NCI-H2227 treated with DMSO at 0.1 percent for 48 hours (cell line): ENCODE results near the gene FBXO30.

Source experiments
- DNase-seq: peaks from one replicate; lab custom pipeline; 2025; lab: John Stamatoyannopoulos, UW

The FBXO30 gene

DNA sequence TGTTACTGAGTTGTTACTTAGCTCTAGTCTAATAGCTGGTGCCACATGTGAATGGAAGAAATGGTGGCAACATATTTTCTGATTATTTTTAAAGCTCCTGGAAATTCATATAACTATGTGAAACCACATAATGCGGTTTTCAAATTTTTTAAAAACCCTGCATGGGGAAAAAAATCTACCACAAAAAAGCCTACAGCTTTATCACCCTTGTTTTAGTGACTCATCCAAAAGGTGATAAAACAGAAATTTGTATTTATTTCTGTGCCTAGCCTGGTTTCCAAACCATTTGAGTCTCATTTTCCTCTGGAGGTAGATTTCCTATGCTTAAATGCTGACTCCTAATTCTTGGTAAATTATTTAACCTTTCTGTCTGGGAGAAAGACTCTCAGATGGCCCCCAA, 5.4 kb upstream of the FBXO30 start:
- DNase-seq = no peak

DNA sequence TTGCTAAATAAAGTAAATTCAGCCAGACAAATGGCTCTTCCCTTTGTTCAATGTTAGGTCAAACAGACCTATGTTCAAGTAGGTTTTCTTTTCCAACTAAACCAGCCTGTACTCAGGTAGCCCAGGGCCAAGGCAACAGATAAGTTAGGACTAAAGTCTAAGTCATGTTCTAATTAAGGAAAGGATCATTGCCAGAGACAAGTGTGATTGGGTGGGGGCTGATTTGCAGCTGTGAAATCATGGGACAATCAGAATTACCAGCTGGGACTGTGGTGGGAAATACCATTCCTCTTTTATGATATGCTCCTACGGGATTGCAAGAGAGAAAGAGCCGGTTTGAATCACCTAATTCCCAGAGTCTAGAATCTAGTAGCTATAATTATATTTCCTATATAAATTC, 4.2 kb upstream of the FBXO30 start:
- no peak for DNase-seq

DNA sequence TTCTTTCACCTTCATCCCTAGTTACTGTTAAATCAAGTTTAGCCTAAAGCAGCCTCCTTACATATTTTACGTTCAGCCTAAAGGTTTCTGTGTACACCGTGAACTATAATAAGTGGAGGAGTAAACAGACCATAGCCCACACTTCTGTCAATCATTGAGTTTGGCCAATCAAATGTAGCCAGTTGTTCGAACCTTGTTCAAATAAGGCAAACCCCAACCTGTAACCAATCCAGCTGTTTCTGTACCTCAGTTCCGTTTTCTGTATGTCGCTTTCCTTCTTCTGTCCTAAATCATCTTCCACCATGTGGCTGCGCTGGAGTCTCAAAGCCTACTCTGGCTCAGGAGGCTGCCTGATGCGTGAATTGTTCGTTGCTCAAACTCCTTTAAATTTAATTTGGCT, 1.8 kb upstream of the FBXO30 start:
- DNase-seq = no peak

DNA sequence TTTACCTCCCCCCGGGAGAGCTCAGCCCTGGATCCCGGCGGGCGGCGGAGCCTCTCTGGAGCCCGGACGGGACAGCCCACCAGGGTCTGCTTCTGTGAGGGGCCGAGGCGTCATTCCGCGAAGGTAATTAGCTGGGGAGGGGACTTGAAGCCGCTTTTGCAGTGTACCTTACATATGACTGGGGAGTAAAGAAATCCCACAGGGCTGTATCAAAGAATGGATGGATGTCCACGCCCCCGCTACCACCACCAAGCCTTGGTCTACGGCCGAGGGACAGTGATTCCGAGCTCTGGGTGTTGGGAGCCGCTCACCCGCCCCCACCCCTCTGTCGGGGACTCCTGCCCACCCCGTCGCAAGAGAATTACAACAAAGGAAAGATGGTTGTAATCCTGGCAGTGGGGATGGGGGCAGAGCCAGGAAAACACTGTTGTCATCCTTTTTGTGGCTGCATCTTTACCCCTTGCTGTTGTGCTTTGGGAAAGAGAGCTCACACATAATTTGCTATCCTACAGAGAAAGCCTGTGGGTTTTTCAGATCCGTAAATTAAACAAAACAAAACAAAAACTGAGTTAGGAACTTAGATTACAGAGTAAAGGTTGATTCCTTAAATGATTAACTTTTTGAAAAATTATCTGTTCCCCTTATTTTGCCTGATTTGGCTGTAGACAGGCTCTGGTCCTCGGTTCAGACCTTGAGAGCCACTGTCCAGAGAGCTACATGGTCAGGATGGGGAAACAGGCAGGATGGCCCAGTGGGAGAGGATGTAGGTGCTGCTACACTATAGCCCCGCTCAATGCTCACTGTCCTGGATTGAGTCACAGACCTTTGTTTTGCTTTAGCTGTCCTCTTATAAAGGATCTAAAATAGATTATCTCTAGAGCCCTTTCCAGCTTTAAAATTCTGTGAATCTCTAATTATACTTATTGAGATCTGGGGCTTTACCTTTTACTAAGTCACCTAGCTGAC, 997 bp upstream of the FBXO30 start:
- DNase-seq = peak; percentile 45

DNA sequence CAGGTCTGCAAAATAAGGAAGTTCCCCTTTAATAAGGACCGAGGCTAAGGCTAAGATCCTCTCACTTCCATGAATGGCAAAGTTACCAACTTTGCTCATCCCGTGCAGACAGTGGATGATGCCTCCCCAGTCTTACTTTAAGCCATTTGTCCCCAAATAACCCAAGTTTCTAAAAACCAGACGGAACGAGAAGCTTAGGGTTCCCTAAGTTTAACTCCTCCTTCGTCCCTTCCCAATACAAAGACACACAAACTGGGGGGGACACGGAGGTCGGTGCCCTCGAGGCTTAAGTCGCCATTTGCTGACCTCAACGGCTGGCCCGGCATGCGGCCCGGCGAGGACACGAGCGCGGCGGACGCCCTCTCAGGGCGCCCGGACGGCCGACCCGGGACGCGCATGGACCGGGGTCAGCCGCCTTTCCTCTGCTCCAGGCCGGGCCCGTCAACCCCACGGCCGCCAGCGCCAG, 527 bp downstream of the FBXO30 start:
- DNase-seq = no peak

DNA sequence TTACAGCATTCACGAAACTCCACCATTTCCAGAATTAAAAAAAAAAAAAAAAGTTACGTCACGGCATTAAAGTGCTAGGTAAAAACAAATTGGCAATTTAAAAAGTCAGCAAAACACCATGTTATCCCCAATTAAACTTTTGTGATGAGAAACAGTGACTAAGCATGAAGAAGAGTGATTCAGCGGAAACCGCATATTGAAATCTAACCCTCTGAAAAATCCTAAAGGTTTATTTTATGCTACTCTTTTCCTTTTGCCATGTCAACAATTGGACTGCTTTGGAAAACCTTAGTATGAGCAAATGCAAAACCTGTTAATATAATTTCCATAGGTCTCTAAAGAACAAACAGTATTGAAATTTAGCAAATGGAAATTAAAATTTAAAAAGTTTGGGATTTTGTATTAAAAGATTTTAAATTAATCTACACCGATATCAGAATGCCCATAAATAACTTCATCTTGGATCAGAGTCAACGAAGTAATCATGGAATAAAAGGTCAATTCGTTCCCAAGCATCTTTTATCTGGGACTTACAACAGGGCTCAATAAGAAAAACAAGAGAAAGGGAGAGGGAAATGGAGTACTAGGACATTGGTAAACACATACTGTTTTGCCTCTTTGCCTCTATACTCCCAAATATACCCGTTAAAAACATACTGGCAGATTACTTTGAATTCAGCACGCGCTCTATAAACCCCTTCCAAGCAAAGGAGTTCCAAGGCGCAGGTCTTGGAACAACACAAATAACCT, 1.1 kb downstream of the FBXO30 start:
- peak; percentile 10 for DNase-seq

DNA sequence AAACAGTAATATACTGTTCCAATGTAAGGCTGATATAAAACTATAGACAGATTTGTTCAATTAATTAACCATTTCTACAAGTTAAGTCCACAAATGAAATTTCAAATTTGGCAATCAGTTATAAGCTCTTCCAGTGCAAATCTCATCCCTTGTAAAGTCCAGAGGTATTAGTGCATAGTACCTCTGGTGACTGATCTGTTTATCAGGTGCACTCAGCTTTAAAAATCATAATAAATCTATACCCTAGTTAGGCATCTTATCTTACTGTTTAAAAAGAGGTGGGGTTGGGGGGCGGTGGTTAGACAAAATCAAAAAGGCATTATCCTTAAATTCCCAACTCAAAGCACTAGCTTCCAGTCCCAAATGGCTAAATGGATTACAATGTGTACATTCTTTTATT, 2.9 kb downstream of the FBXO30 start:
- DNase-seq = no peak

DNA sequence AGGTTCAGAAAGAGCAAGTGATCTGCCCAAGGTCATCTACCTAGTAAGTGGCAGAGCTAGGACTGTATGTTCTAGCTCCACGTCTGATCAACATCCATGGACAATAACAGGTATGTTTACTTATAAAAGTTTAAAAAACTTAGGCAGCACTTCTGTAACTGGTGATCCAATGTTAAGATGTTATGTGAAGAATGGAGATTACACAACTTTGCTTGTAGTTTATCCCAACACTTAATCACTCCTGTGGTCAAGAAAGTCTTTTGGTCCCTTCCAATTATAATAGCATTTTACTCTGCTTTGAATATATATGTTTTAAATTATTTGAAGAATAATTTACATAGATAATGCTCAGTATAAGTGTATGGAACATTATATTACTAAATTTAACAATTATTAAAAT, 4.8 kb downstream of the FBXO30 start:
- no peak for DNase-seq

DNA sequence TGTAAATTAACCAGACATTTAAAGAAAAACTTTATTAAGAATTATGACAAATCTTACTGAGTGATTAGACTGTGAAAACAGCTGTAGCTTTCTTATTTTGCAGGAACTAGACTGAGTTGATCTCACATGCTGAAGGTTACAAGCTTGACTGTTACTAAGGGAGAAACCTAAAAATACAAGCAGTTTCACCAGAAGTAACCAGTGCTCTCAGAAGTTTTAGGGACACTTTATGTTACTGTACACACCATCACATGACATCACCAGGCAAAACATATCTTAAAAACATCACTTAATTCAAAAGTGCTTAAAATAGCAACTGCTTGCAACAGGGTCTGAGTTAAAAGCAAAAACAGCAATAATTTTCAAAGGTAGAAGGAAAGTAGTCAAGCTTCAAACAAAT, 5.4 kb downstream of the FBXO30 start:
- no peak for DNase-seq

DNA sequence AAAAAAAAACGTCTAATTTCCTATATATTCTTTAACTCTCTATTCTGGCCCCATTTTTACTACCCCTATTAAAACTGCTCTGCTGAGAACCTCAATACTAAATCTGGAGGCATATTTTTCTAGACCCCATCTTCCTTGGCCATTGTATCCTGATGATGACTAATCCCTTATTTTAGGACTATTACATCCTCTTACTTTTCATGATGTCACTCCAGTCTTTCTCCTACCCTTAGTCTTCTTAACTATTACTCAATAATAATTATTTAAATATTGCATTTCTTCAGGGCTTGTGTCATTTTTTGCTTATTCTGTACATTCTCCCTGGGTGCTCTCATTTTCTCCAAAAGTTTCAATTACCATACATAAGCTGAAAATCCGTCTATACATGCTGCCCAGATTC, 6.4 kb downstream of the FBXO30 start:
- DNase-seq = no peak

DNA sequence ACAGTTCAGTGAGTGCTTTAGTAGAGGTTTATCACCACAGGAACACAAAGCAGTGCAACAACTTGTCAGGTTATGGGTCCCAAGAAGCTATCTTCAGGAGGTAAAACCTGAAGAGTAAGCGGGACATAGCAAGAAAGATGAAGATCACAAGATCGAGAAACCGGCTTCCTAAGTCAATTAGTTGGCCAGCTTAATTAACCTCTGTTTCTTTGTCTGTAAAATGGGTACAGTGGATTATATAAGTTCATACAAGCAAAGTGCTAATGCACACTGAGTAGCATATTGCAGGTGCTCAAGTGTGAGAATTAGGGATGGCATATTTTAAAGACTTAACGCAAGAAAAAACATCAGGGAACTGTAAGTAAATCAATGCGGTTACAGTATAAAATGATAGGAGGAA, 12.5 kb downstream of the FBXO30 start:
- DNase-seq = no peak

DNA sequence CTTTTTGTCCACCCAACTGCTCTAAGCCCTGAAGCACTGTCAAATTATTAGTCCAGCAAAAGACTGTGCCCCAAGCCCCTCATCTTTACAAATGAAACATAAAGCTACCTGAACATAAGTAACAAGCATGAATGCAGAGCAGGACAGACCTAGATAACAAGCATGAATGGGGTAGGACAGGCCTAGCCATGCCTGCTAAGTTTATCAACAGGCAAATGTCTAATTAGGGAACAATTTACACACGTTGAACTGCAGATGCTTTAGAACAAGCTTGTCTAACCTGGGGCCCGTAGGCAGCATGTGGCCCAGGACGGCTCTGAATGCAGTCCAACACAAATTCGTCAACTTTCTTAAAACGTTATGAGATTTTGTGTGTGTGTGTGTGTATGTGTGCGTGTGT, 13.6 kb downstream of the FBXO30 start:
- DNase-seq = no peak

DNA sequence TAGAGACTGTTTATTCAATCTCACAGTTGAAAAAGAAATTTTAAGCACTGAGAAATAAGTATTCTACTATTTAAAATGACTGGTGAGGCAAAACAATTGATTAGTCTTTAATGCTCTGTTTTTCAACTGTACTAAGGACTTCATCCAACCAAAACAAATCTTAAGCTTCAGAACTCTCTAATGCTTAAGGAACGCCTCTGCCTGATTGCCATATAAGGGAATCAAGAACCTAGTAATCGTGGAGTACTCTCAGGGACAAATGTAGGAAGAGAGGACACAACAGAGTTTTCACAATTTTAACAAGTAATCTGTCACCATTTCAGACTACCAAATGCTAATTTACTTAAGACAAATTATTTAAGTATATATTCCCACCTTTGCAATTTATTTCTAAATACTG, 16.1 kb downstream of the FBXO30 start:
- DNase-seq = no peak

DNA sequence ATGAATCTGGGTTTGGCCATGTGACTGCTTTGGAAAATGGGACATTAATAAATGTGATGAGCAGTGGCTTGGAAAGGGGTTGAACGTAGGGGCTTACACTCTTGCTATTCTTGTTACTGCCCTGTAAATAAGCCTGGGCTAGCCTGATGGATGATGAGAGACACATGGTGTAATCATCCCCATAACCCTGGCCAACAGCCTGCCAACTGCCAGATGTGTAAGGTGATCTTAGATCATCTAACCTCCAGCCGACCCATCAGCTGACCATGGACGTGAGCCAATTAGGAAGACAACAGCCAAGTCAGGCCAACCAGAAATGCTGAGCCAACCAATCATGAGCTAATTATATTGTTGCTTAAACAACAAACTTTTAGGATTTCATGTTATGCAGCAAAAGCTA, 25.2 kb downstream of the FBXO30 start:
- DNase-seq = no peak

DNA sequence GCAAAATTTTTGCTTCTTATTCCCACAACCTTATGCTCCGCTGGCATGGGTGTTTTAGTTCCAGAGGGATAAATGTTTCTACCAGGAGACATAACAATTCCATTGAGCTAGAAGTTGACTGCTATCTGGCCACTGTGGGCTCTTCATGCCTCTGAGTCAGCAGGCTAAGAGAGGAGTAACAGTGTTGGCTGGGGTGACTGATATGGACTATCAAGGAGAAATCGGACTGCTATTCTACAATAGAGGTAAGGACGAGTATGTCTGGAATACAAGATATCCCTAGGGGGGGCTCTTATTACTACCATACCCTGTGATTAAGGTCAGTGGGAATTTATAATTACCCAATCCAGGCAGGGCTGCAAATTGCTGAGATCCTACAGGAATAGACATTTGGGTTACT, 26.9 kb downstream of the FBXO30 start:
- DNase-seq = no peak

DNA sequence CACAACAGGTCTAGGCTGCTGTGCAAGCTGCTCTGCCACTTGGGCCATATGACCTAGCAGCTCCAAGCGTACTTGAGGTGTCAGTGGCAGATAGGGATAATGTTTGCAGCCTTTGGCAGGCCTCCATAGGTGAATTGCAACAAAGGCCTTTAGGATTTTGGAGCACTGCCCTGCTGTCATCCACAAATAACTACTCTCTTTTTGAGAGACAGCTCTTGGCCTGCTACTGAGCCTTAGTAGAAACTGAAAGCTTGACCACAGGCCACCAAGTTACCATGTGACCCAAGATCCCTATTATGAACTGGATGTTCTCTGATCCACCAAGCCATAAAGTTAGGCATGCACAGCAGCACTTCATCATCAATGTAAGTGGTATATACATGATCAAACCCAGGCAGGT, 29.9 kb downstream of the FBXO30 start:
- DNase-seq = no peak

DNA sequence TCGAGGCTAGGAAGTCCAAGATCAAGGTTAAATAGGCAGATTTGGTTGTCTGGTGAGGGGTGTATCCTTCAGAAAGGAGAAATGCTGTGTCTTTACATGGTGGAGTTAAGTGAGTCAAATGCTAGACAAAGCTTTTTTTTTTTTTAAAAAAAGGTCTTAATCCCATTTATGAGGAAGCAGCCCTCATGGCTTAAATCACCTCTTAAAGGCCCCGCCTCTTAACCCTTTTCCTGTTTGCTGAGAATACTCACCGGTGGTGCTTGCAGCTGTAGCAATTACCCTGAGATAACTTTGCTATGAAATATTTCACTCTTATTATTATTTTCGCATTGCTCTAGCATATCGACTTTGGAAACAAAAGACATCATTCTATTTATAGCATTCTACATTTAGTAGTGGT, 30.8 kb downstream of the FBXO30 start:
- DNase-seq = no peak

DNA sequence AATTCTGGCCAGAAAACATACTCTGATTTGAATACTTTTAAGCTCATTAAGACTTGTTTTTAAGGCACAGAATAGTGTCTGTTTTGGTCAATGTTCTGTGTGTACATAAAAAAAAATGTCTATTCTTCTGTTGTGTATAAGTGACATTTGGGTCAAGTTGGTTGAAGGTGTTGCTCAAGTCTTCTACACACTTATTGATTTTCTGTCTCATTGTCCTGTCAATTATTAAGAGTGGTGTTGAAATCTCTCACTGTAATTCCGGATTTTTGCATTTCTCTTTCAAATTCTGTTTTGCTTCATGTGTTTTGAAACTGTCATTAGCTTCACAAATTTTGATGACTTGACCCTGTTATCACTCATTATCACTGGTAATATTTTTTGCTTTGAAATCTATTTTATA, 41.7 kb downstream of the FBXO30 start:
- no peak for DNase-seq

DNA sequence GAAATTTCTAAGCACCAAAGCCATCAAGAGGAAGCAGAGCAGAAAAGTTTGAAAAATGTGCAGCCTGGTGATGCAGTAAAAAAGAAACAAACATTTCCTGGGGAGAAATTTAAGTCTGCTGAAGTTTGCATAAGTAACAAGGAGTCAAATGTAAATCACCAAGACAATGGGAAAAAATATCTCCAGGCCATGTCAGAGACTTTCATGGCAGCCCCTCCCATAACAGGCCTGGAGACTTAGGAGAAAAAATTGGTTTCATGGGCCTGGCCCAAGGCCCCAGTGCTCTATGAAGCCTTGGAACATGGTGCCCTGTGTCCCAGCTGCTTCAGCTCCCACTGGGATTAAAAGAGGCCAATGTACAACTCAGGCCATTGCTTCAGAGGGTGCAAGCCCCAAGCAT, 49.1 kb downstream of the FBXO30 start:
- no peak for DNase-seq

DNA sequence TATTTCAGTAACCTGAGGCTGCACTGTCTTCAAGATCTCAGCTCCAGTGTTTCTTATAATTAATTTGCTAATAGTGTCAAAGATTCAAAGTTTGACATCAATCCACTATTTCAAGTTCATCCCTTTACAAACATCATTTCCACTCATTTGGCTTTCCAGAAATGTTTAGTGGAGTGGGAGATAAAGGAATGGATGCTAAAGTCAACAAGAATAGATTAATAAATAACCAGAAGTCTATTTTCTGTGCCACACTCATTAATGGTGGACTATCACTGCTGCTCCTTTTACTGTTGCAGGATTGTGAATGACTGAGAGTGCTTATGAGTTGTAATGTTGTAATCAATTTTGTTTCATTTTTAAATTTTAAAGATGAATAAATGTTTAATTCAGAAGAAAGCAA, 50.9 kb downstream of the FBXO30 start:
- no peak for DNase-seq

DNA sequence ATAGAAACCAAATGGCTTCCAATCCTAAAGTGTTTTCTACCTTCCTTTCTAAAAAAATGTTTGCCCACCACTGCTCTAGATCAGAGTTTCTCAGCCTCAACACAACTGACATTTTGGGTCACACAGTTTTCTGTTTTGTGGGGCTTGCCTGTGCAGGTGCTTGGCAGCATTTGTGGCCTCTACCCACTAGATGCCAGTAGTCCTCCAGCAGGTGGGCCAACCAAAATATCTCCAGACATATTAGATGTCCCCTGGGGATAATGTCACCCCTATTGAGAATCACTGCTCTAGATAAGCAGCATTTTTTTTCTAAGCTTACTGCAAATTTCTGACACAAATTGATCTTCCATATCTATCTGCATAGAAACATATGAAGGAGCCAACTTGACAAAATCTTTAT, 53.0 kb downstream of the FBXO30 start:
- DNase-seq = no peak

DNA sequence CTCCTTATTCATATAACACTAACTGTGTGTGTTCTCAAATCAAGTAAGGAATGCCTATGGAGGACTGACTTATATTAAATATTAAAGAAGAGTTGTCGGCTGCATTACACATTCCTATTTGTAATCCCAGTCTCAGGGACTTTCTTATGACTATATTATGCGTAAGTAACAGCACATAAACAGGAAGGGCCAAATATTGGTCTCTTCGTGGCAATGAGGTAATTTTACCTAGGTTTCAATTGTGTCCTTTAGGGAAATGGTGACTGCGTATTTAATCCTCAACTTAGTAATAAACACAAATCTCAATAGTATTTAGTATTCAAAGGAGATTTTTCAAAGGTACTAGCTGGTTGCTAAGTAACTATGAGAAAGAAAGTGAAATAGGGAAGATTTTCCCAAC, 56.5 kb downstream of the FBXO30 start:
- no peak for DNase-seq

DNA sequence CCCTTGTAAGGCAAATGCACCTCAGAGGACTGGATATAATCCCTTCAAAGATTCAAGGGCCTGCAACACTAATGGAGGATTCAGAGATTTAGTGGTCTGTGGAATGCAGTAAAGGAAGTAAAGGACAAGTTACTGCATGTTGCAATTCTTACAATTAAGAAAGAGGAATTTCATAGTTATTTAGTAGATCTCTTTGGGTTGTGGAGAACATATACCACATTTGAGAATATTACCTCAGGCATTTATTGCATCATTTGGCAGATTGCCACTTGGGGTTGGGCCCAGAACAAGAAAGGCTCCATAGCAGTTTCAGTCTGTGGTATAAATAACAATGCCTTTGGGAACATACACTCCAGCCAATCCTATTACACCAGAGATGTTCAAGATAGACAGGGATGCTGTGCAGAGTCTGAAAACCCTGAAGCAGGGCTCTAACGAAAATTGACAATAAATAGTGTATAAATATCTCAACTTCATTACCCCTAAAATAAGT, 58.4 kb downstream of the FBXO30 start:
- DNase-seq = no peak
